PC-9 (cell line): ENCODE measurements around the gene RPS3.

ENCODE experiments used
- CTCF ChIP-seq: fragments of 200-600 bp; sonication (generic); conservative IDR thresholded peaks from 2 replicates; pipeline ENCODE4 v1.6.1; 2017; ENCODE audit warnings: mixed run types, antibody characterized with exemption, mild to moderate bottlenecking, moderate library complexity
- EZH2 ChIP-seq: fragments of 200-600 bp; sonication (generic); IDR thresholded peaks from 2 replicates; pipeline ENCODE4 v1.8.0; 2017; ENCODE audit warnings: antibody characterized with exemption, low read depth

- TF ChIP-seq CTCF (no peak), EZH2 (no peak)
Measured at GRCh38 chr11:75373201-75373600, 26.1 kb upstream of the RPS3 start.
